Smooth muscle cell (in vitro differentiated cells): Measurements from ENCODE around the gene SLC9A8. TPM values are rescaled to one million over a fixed set of nuclear protein-coding genes. Genes with fewer than 3 reads are reported as not detected.

Source experiments
- DNase-seq: peaks from one replicate; lab custom pipeline; 2025; ENCODE audit not compliant: unreplicated experiment; lab: John Stamatoyannopoulos, UW
- H2AFZ ChIP-seq: fragments of 200-600 bp; sonication (generic); 2 replicates; pipeline ENCODE4 v1.6.0; 2016; ENCODE audit warnings: antibody characterized with exemption, low read depth, mild to moderate bottlenecking
- H3F3A ChIP-seq: fragments of 200-600 bp; sonication (generic); 2 replicates; pipeline ENCODE4 v1.6.0; 2017; ENCODE audit warnings: antibody characterized with exemption, low read depth
- H3K27ac ChIP-seq: fragments of 200-600 bp; sonication (generic); 2 replicates; pipeline ENCODE4 v1.5.1; 2016; ENCODE audit warnings: low read depth, mild to moderate bottlenecking
- H3K27me3 ChIP-seq: fragments of 200-600 bp; sonication (generic); 2 replicates; pipeline ENCODE4 v1.6.1; 2016; ENCODE audit warnings: low read depth, mild to moderate bottlenecking
- H3K36me3 ChIP-seq: fragments of 200-600 bp; sonication (generic); 2 replicates; pipeline ENCODE4 v1.5.1; 2016; ENCODE audit warnings: low read depth
- H3K4me1 ChIP-seq: fragments of 200-600 bp; sonication (generic); 2 replicates; pipeline ENCODE4 v1.5.1; 2016; ENCODE audit warnings: low read depth
- H3K4me2 ChIP-seq: fragments of 200-600 bp; sonication (generic); 2 replicates; pipeline ENCODE4 v1.6.0; 2016; ENCODE audit warnings: mild to moderate bottlenecking
- H3K4me3 ChIP-seq: fragments of 200-600 bp; sonication (generic); 2 replicates; pipeline ENCODE4 v1.5.1; 2016; ENCODE audit warnings: mild to moderate bottlenecking
- H3K79me2 ChIP-seq: fragments of 200-600 bp; sonication (generic); 2 replicates; pipeline ENCODE4 v1.6.0; 2016; ENCODE audit warnings: low read depth, mild to moderate bottlenecking
- H3K9ac ChIP-seq: fragments of 200-600 bp; sonication (generic); 2 replicates; pipeline ENCODE4 v1.6.0; 2016; ENCODE audit warnings: low read depth
- H3K9me3 ChIP-seq: fragments of 200-600 bp; sonication (generic); replicated peaks from 2 replicates; pipeline ENCODE4 v1.5.1; 2016; ENCODE audit warnings: low read depth
- H4K20me1 ChIP-seq: fragments of 200-600 bp; sonication (generic); 2 replicates; pipeline ENCODE4 v1.6.0; 2016; ENCODE audit warnings: low read depth
- WGBS: methylation state at CpG from one replicate; pipeline ENCODE4 v1.1.7; 2016; ENCODE audit warnings: low lambda C conversion rate; 5-methylcytosine and 5-hydroxymethylcytosine counted together
- polyA plus RNA-seq: library from polyadenylated mRNA; unstranded; fragments of >200 nt; fragmentation: Nextera tagmentation; extraction: Ambion mirVana; gene quantifications from 2 replicates; pipeline ENCODE4 v1.2.1, GENCODE V29; 2016
- total RNA-seq: library from RNA; depleted of rRNA; stranded (reverse); fragments of >200 nt; gene quantifications from 2 replicates; pipeline ENCODE4 v1.2.3, GENCODE V29; 2014
- TF ChIP-seq, protein P1 (sequence below): fragments of 200-600 bp; sonication (generic); IDR thresholded peaks from 2 replicates; pipeline ENCODE4 v1.5.1; 2017; ENCODE audit warnings: borderline replicate concordance, mild to moderate bottlenecking, antibody characterized with exemption; ENCODE audit not compliant: insufficient read depth, poor library complexity, severe bottlenecking

The SLC9A8 gene
- total and polyA plus RNA-seq, 2 experiments from 2014 or later, result 2.2 to 4.5 TPM

DNA sequence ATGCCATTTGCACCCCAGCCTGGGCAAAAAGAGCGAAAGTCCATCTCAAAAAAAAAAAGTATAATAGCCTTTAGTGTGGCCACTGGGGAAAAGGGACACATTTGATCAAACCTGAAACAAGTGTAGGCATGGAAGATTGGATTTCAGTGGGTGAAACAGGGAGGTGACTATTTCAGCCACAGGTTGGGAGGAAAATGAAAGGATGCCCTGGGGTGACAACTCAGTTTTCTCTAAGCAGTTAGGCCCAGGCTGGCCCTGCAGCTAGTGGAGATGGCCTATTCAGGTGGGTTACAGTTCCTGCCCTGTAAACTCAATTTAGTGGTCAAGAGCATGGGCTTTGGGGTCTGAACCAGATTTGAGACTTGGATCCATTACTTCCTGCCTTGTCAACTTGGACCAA, 66.3 kb downstream of the SLC9A8 start:
- TF ChIP-seq, protein P1, sequence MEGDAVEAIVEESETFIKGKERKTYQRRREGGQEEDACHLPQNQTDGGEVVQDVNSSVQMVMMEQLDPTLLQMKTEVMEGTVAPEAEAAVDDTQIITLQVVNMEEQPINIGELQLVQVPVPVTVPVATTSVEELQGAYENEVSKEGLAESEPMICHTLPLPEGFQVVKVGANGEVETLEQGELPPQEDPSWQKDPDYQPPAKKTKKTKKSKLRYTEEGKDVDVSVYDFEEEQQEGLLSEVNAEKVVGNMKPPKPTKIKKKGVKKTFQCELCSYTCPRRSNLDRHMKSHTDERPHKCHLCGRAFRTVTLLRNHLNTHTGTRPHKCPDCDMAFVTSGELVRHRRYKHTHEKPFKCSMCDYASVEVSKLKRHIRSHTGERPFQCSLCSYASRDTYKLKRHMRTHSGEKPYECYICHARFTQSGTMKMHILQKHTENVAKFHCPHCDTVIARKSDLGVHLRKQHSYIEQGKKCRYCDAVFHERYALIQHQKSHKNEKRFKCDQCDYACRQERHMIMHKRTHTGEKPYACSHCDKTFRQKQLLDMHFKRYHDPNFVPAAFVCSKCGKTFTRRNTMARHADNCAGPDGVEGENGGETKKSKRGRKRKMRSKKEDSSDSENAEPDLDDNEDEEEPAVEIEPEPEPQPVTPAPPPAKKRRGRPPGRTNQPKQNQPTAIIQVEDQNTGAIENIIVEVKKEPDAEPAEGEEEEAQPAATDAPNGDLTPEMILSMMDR, result no peak
- Histone ChIP-seq H3K36me3 (no peaks in the 10 kb centered on the region), H3K4me2 (no peak overlapping the region), H3K9ac (no peak overlapping the region), H2AFZ (no peak overlapping the region), H3K4me3 (no peak overlapping the region), H3K9me3 (no peaks in the 10 kb centered on the region), H3K27ac (no peak overlapping the region), H3K4me1 (no peaks in the 10 kb centered on the region), H4K20me1 (no peaks in the 10 kb centered on the region), H3K79me2 (no peaks in the 10 kb centered on the region), H3F3A (no peaks in the 10 kb centered on the region), H3K27me3 (no peaks in the 10 kb centered on the region)
- WGBS, result 94% methylated on average over 1 of the region's 1 CpG
- no peak for DNase-seq

DNA sequence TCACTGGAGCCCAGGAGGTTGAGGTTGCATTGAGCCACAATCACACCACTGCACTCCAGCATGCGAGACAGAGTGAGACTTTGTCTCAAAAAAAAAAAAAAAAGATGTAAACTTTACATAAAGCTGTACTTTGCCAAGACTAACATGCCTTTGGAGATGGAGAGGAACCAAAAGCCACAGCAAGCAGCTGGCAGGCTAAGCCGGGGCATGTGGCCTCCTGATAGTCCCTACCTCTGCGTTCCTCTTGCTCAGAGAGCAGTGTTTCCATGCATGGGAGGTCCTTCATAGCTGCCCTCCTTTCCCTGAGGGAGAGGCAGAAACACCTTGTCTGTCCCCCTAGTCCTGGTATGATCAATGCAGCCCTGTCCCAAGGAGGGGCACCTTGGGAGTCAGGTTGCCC, 67.5 kb downstream of the SLC9A8 start:
- no peak for DNase-seq
- Histone ChIP-seq H3K79me2 (no peaks in the 10 kb centered on the region), H3K4me2 (no peak overlapping the region), H3K4me1 (no peaks in the 10 kb centered on the region), H3K4me3 (no peak overlapping the region), H3K9ac (no peak overlapping the region), H2AFZ (no peak overlapping the region), H3K27me3 (no peaks in the 10 kb centered on the region), H4K20me1 (no peaks in the 10 kb centered on the region), H3K36me3 (no peaks in the 10 kb centered on the region), H3K9me3 (no peaks in the 10 kb centered on the region), H3K27ac (no peak overlapping the region), H3F3A (no peaks in the 10 kb centered on the region)
- TF ChIP-seq, protein P1, result no peak
- 80% methylated on average over 3 of the region's 3 CpGs for WGBS

DNA sequence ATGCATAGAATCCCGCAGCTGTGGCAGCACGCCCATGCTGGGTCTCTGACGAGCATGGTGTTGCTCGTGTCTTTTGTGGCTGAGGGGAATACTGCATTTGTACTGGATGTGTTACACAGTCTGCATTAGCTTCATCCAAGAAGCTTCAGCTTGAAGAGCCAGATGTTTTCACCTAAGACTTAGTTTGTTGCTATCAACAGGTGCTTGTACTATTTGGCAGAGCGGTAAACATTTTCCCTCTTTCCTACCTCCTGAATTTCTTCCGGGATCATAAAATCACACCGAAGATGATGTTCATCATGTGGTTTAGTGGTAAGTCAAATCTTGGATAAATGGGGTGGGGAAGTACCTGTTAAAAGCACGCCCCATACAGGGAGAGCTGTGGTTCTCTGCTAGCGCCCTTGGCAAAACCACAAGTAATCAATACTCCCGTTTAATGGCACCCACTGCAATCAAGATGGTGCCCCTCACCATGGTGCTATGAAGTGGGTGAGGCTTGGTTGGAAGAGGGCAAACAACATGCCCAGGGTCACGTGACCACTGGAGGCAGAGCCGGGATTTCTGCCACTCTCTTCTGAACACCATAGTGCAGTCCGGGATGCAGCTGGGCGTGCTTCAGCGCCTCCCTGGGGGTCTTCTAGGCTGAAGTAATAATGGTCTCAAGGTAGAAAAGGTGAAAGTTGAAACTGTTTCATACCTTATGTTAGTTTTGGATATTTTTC, 68.3 kb downstream of the SLC9A8 start:
- Histone ChIP-seq H3K4me2 (no peak overlapping the region), H3F3A (no peaks in the 10 kb centered on the region), H2AFZ (no peak overlapping the region), H3K36me3 (no peaks in the 10 kb centered on the region), H3K27me3 (no peaks in the 10 kb centered on the region), H4K20me1 (no peaks in the 10 kb centered on the region), H3K4me1 (no peaks in the 10 kb centered on the region), H3K4me3 (no peak overlapping the region), H3K27ac (no peak overlapping the region), H3K79me2 (no peaks in the 10 kb centered on the region), H3K9me3 (no peaks in the 10 kb centered on the region), H3K9ac (no peak overlapping the region)
- 96% methylated on average over 15 of the region's 15 CpGs for WGBS
- TF ChIP-seq, protein P1, result no peak
- DNase-seq, result no peak
